OCI-LY1 (cell line): ENCODE measurements around the gene RPF1.

ENCODE experiments used
- H2AFZ ChIP-seq: fragments of 200-600 bp; sonication (generic), shearing (Covaris generic); 2 replicates; pipeline ENCODE4 v1.6.0; 2014; ENCODE audit warnings: antibody characterized with exemption, mild to moderate bottlenecking, low read length
- H3F3A ChIP-seq: fragments of 200-600 bp; sonication (generic), shearing (Covaris generic); 2 replicates; pipeline ENCODE4 v1.6.0; 2014; ENCODE audit warnings: mild to moderate bottlenecking, antibody characterized with exemption, low read length, moderate library complexity; ENCODE audit not compliant: insufficient read depth
- H3K27ac ChIP-seq: fragments of 200-600 bp; sonication (generic); 2 replicates; pipeline ENCODE4 v1.5.1; 2014; ENCODE audit warnings: low read length, mixed run types, mild to moderate bottlenecking, low read depth; ENCODE audit not compliant: poor library complexity, severe bottlenecking
- H3K27me3 ChIP-seq: fragments of 200-600 bp; sonication (generic); 2 replicates; pipeline ENCODE4 v1.6.0; 2014; ENCODE audit warnings: antibody characterized with exemption, mild to moderate bottlenecking, low read length, moderate library complexity; ENCODE audit not compliant: insufficient read depth
- H3K36me3 ChIP-seq: fragments of 200-600 bp; sonication (generic); 2 replicates; pipeline ENCODE4 v1.6.1; 2014; ENCODE audit warnings: mild to moderate bottlenecking, antibody characterized with exemption, low read length, moderate library complexity, mixed read lengths; ENCODE audit not compliant: insufficient read depth
- H3K4me1 ChIP-seq: fragments of 200-600 bp; sonication (generic); 2 replicates; pipeline ENCODE4 v1.5.1; 2014; ENCODE audit warnings: mild to moderate bottlenecking, low read length, moderate library complexity; ENCODE audit not compliant: insufficient read depth, severe bottlenecking
- H3K4me2 ChIP-seq: fragments of 200-600 bp; sonication (generic), shearing (Covaris generic); 2 replicates; pipeline ENCODE4 v1.6.1; 2014; ENCODE audit warnings: low read length
- H3K4me3 ChIP-seq: fragments of 200-600 bp; sonication (generic); 2 replicates; pipeline ENCODE4 v1.5.1; 2014; ENCODE audit warnings: low read length, low read depth, mild to moderate bottlenecking, mixed read lengths; ENCODE audit not compliant: poor library complexity, severe bottlenecking
- H3K79me2 ChIP-seq: fragments of 200-600 bp; shearing (Covaris generic); 2 replicates; pipeline ENCODE4 v1.6.1; 2016; ENCODE audit warnings: mixed run types, low read length, mixed read lengths; ENCODE audit not compliant: insufficient read depth
- H3K9ac ChIP-seq: fragments of 200-600 bp; sonication (generic), shearing (Covaris generic); 2 replicates; pipeline ENCODE4 v1.6.1; 2014; ENCODE audit warnings: mild to moderate bottlenecking, low read length, mixed read lengths
- H3K9me2 ChIP-seq: fragments of 200-600 bp; sonication (generic), shearing (Covaris generic); 2 replicates; pipeline ENCODE4 v1.6.1; 2014; ENCODE audit warnings: low read depth, mild to moderate bottlenecking, low read length, mixed read lengths
- H3K9me3 ChIP-seq: fragments of 200-600 bp; shearing (Covaris generic); 2 replicates; pipeline ENCODE4 v1.6.1; 2014; ENCODE audit warnings: low read length, mixed read lengths
- H4K20me1 ChIP-seq: fragments of 200-600 bp; sonication (generic), shearing (Covaris generic); 2 replicates; pipeline ENCODE4 v1.6.0; 2016; ENCODE audit warnings: mild to moderate bottlenecking, low read length; ENCODE audit not compliant: insufficient read depth
- EZH2 ChIP-seq: fragments of 200-600 bp; sonication (generic), shearing (Covaris generic); IDR thresholded peaks from 2 replicates; pipeline ENCODE4 v1.8.0; 2017; ENCODE audit warnings: borderline replicate concordance, mixed run types, mild to moderate bottlenecking, antibody characterized with exemption, low read length, moderate library complexity, mixed read lengths
- TF ChIP-seq, protein P1 (sequence below): fragments of 200-600 bp; sonication (generic), shearing (Covaris generic); IDR thresholded peaks from 2 replicates; pipeline ENCODE4 v1.5.1; 2017; ENCODE audit warnings: mild to moderate bottlenecking, antibody characterized with exemption, low read length, moderate library complexity, mixed read lengths

Gene RPF1

GRCh38 chr1:84434081-84434769, 44.8 kb upstream of the RPF1 start:
- H3K9me2 ChIP-seq, result no peaks in the 10 kb centered on the region
- peak overlapping the region; percentile 62 for H3K4me2 ChIP-seq
- no peaks in the 10 kb centered on the region for H3K36me3 ChIP-seq
- H3K9ac ChIP-seq, result no peak overlapping the region
- H3F3A ChIP-seq, result no peaks in the 10 kb centered on the region
- H2AFZ ChIP-seq, result peak overlapping the region; percentile 77
- no peaks in the 10 kb centered on the region for H4K20me1 ChIP-seq
- H3K79me2 ChIP-seq, result no peaks in the 10 kb centered on the region
- no peak overlapping the region for H3K27ac ChIP-seq
- TF ChIP-seq, protein P1, sequence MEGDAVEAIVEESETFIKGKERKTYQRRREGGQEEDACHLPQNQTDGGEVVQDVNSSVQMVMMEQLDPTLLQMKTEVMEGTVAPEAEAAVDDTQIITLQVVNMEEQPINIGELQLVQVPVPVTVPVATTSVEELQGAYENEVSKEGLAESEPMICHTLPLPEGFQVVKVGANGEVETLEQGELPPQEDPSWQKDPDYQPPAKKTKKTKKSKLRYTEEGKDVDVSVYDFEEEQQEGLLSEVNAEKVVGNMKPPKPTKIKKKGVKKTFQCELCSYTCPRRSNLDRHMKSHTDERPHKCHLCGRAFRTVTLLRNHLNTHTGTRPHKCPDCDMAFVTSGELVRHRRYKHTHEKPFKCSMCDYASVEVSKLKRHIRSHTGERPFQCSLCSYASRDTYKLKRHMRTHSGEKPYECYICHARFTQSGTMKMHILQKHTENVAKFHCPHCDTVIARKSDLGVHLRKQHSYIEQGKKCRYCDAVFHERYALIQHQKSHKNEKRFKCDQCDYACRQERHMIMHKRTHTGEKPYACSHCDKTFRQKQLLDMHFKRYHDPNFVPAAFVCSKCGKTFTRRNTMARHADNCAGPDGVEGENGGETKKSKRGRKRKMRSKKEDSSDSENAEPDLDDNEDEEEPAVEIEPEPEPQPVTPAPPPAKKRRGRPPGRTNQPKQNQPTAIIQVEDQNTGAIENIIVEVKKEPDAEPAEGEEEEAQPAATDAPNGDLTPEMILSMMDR, result no peak
- no peak for TF ChIP-seq EZH2
- H3K4me3 ChIP-seq, result no peak overlapping the region
- peaks cover 49% of the 10 kb centered on the region for H3K4me1 ChIP-seq
- peaks cover 14% of the 10 kb centered on the region for H3K9me3 ChIP-seq
- no peaks in the 10 kb centered on the region for H3K27me3 ChIP-seq

DNA sequence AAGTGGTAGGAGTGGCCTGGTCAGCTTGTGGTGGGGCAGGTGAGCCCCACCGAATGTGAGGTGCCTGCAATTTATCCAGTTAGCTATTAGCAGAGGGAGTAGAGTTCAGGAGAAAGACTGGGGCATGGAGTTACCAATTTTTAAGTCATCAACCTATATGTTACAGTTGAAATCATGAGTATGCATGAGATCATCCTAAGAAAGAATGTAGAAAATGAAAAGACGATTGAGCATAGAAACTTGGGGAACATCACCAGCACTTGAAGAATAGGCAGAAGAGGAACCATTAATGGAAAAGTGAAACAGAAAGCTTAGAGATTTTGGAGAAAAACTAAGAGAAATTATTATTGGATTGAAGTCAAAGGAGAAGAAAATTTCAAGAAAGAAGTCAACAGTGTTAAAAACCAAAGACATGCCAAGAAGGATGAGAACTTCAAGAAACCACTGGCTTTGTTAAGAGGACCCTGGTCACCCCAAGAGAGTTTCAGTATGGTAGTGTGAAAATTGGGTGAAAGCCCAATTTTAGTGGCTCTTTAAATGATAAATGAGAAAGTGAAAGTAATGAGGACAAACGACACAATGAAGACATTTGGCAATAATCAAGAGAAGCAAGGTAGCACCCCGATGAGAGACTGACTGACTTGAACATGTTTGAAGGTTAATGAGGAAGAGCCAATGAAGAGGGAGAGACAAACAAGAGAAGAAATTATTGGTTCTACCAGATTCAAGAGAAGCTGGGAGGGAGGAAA, 44.1 kb upstream of the RPF1 start:
- Histone ChIP-seq H4K20me1 (no peaks in the 10 kb centered on the region), H3K9ac (no peak overlapping the region; the same call in 1 of the 2 replicates), H3K4me2 (peak overlapping the region; percentile 44), H3K36me3 (no peaks in the 10 kb centered on the region), H3F3A (no peaks in the 10 kb centered on the region), H3K27ac (no peak overlapping the region), H3K9me2 (no peaks in the 10 kb centered on the region), H3K79me2 (no peaks in the 10 kb centered on the region), H3K9me3 (peaks cover 7% of the 10 kb centered on the region), H3K4me1 (peaks cover 49% of the 10 kb centered on the region), H3K4me3 (no peak overlapping the region), H3K27me3 (no peaks in the 10 kb centered on the region), H2AFZ (peak overlapping the region; percentile 77)
- TF ChIP-seq, protein P1, result no peak
- TF ChIP-seq EZH2, result no peak

DNA sequence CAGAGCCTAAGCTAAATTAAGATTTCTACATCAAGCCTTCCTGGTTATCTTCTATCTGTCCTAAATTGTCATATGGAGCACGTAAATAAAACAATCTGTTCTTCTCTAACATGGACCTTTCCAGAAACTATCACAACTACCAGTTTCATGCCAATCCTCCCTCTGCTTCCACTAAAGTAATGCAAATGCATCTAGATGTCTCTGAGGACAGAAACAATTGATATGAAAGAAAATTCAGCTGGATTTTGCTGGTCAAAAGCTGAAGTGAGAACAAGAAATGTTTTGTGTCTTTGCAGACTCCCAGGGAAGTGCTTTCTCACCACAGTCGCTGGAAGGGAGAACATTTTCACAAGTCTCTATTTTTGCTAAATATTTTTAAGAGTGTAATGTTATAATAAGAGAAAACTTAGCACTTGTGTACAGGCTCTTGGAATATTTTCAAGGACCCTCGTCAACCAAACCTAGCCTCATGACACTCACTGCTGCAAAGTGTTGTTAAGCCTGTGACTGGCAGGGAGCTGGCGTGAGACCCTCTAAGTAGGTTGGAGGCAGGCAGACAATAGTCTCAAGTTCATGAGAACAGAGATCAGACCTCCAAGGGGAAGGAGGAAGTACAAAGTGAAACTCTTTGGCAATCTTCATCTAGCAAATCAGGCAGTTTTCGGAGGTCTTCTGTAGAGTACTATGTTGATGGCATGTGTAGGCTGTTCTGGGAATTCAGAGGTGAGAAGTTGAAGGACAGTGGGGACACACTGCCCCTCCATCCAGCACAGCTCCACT, 42.0 kb upstream of the RPF1 start:
- TF ChIP-seq EZH2, result no peak
- TF ChIP-seq, protein P1, result no peak
- Histone ChIP-seq H3K9me3 (no peaks in the 10 kb centered on the region), H3K9ac (peak overlapping the region; percentile 16; the same call in 1 of the 2 replicates), H3K79me2 (no peaks in the 10 kb centered on the region), H3F3A (no peaks in the 10 kb centered on the region), H3K4me3 (no peak overlapping the region), H4K20me1 (no peaks in the 10 kb centered on the region), H3K27me3 (no peaks in the 10 kb centered on the region), H2AFZ (peak overlapping the region; percentile 53), H3K4me2 (peak overlapping the region; percentile 34), H3K9me2 (no peaks in the 10 kb centered on the region), H3K36me3 (no peaks in the 10 kb centered on the region), H3K27ac (no peak overlapping the region), H3K4me1 (peaks cover 49% of the 10 kb centered on the region)
